Stimulated activated CD8-positive, alpha-beta memory T cell treated with anti-CD3 and anti-CD28 coated beads, Interleukin-12 subunit alpha, Interleukin-12 subunit beta, amount 100 ng/mL, for 24 hours (primary cell): ENCODE measurements around the gene ANO6.

ENCODE experiments used
- DNase-seq: peaks from one replicate; pipeline ENCODE4 v3.0.0-alpha.2; 2020; ENCODE audit errors: extremely low read depth

The ANO6 gene

GRCh38 chr12:45209784-45210183 lies 6.1 kb upstream of the ANO6 start:
- no peak for DNase-seq

GRCh38 chr12:45212064-45212463 lies 3.8 kb upstream of the ANO6 start:
- DNase-seq = no peak

GRCh38 chr12:45213107-45213506 lies 2.8 kb upstream of the ANO6 start:
- DNase-seq = no peak

- DNase-seq = no peak
Measured at GRCh38 chr12:45214071-45214470, 1.8 kb upstream of the ANO6 start.

- DNase-seq = no peak
Measured at GRCh38 chr12:45214749-45215418, 1.0 kb upstream of the ANO6 start.

GRCh38 chr12:45216230-45216982 lies 511 bp downstream of the ANO6 start:
- no peak for DNase-seq

GRCh38 chr12:45216983-45217485 lies 1.1 kb downstream of the ANO6 start:
- no peak for DNase-seq

- DNase-seq = no peak
Measured at GRCh38 chr12:45217846-45218245, 2.0 kb downstream of the ANO6 start.

- DNase-seq = no peak
Measured at GRCh38 chr12:45219621-45220020, 3.7 kb downstream of the ANO6 start.

GRCh38 chr12:45220363-45220931 lies 4.6 kb downstream of the ANO6 start:
- no peak for DNase-seq

GRCh38 chr12:45220969-45221368 lies 5.1 kb downstream of the ANO6 start:
- no peak for DNase-seq

GRCh38 chr12:45223868-45224267 lies 8.0 kb downstream of the ANO6 start:
- DNase-seq = no peak

GRCh38 chr12:45224311-45224710 lies 8.4 kb downstream of the ANO6 start:
- DNase-seq = no peak

GRCh38 chr12:45226021-45226420 lies 10.1 kb downstream of the ANO6 start:
- no peak for DNase-seq

GRCh38 chr12:45227316-45228067 lies 11.6 kb downstream of the ANO6 start:
- no peak for DNase-seq

GRCh38 chr12:45231515-45232145 lies 15.7 kb downstream of the ANO6 start:
- no peak for DNase-seq

- DNase-seq = no peak
Measured at GRCh38 chr12:45232146-45232755, 16.4 kb downstream of the ANO6 start.

GRCh38 chr12:45232756-45233372 lies 17.0 kb downstream of the ANO6 start:
- DNase-seq = no peak

GRCh38 chr12:45234139-45234865 lies 18.4 kb downstream of the ANO6 start:
- DNase-seq = no peak
